OCI-LY7 (cell line): Measurements from ENCODE around the gene FGF16. TPM values are rescaled to one million over a fixed set of nuclear protein-coding genes. Genes with fewer than 3 reads are reported as not detected.

Source experiments
- Bru-seq: library from RNA; stranded (reverse); fragments of 400-500 nt; gene quantifications from one replicate; lab custom pipeline; 2021; lab: Mats Ljungman, UMichigan
- BruChase-seq, 2 experiments: library from RNA; stranded (reverse); fragments of 400-500 nt; gene quantifications; one replicate each; lab custom pipeline; 2021; lab: Mats Ljungman, UMichigan
- BruUV-seq: library from RNA; stranded (reverse); fragments of 400-500 nt; replicated peaks from 2 replicates; lab custom pipeline; 2021; lab: Mats Ljungman, UMichigan
- CTCF ChIA-PET: fragments of 300-600 bp; sonication (Branson Sonifier 250); formaldehyde crosslinking; loops from one replicate; lab custom pipeline; 2022; ENCODE audit warnings: antibody characterized with exemption; ENCODE audit not compliant: unreplicated experiment; lab: Charles Lee
- POLR2A ChIA-PET: fragments of 300-600 bp; sonication (Branson Sonifier 250); formaldehyde crosslinking; loops from one replicate; lab custom pipeline; 2022; ENCODE audit warnings: antibody characterized with exemption; lab: Charles Lee
- DNase-seq: peaks from one replicate; pipeline ENCODE4 v3.0.0-alpha.2; 2015; ENCODE audit warnings: low spot score
- H2AFZ ChIP-seq: fragments of 200-600 bp; sonication (generic), shearing (Covaris generic); 2 replicates; pipeline ENCODE4 v1.6.1; 2014; ENCODE audit warnings: mild to moderate bottlenecking, antibody characterized with exemption, low read length, moderate library complexity
- H3K27ac ChIP-seq: fragments of 200-600 bp; sonication (generic); 2 replicates; pipeline ENCODE4 v1.5.1; 2014; ENCODE audit warnings: mixed run types, low read depth, mild to moderate bottlenecking, moderate library complexity, low read length, inconsistent platforms; ENCODE audit not compliant: poor library complexity, severe bottlenecking
- H3K36me3 ChIP-seq: fragments of 200-600 bp; sonication (generic); 2 replicates; pipeline ENCODE4 v1.6.1; 2014; ENCODE audit warnings: mild to moderate bottlenecking, antibody characterized with exemption, low read length, moderate library complexity, mixed read lengths; ENCODE audit not compliant: insufficient read depth
- H3K4me1 ChIP-seq: fragments of 200-600 bp; sonication (generic); 2 replicates; pipeline ENCODE4 v1.5.1; 2014; ENCODE audit warnings: mild to moderate bottlenecking, low read length; ENCODE audit not compliant: insufficient read depth, poor library complexity, severe bottlenecking
- H3K4me2 ChIP-seq: fragments of 200-600 bp; sonication (generic); 2 replicates; pipeline ENCODE4 v1.6.1; 2014; ENCODE audit warnings: mild to moderate bottlenecking, low read length
- H3K4me3 ChIP-seq: fragments of 200-600 bp; sonication (generic); 2 replicates; pipeline ENCODE4 v1.5.1; 2014; ENCODE audit warnings: mild to moderate bottlenecking, low read depth, low read length; ENCODE audit not compliant: poor library complexity, severe bottlenecking
- H3K79me2 ChIP-seq: fragments of 200-600 bp; sonication (generic); 2 replicates; pipeline ENCODE4 v1.6.1; 2016; ENCODE audit warnings: low read depth, mild to moderate bottlenecking, low read length, moderate library complexity, mixed read lengths; ENCODE audit not compliant: insufficient read depth
- H3K9me2 ChIP-seq: fragments of 200-600 bp; sonication (generic); 2 replicates; pipeline ENCODE4 v1.6.1; 2016; ENCODE audit warnings: mild to moderate bottlenecking, low read length, mixed read lengths; ENCODE audit not compliant: insufficient read depth
- H3K9me3 ChIP-seq: fragments of 200-600 bp; sonication (generic); 2 replicates; pipeline ENCODE4 v1.6.1; 2014; ENCODE audit warnings: mild to moderate bottlenecking, mixed run types, low read length, mixed read lengths
- H4K20me1 ChIP-seq: fragments of 200-600 bp; sonication (generic); 2 replicates; pipeline ENCODE4 v1.6.1; 2014; ENCODE audit warnings: mild to moderate bottlenecking, antibody characterized with exemption, low read length, moderate library complexity, mixed read lengths; ENCODE audit not compliant: insufficient read depth
- CTCF ChIP-seq: fragments of 200-600 bp; sonication (generic); conservative IDR thresholded peaks from 2 replicates; pipeline ENCODE4 v1.5.1; 2014; ENCODE audit warnings: mild to moderate bottlenecking, antibody characterized with exemption, low read length, moderate library complexity, mixed read lengths
- EZH2phosphoT487 ChIP-seq: fragments of 200-600 bp; sonication (generic); IDR thresholded peaks from 2 replicates; pipeline ENCODE4 v1.6.1; 2018; ENCODE audit warnings: low read depth, borderline replicate concordance, mild to moderate bottlenecking, mixed run types, antibody characterized with exemption, low read length, moderate library complexity, mixed read lengths
- intact Hi-C: fragments of 100-400 bp; cut with micrococcal nuclease; formaldehyde crosslinking; loops from one replicate; pipeline ENCODE4 v1.10.0; 2022; ENCODE audit not compliant: unreplicated experiment
- long read RNA-seq: library from polyadenylated mRNA; stranded (forward); transcript quantifications from one replicate; pipeline ENCODE4 v2.0.0, GENCODE V29; 2022
- total RNA-seq, 2 experiments: library from RNA; depleted of rRNA in 1 of 2; stranded (reverse); fragments of >200 nt in 1 of 2; shearing (Covaris generic) in 1 of 2; gene quantifications; 2 replicates each; pipeline ENCODE4 v1.2.3, GENCODE V29; 2014 to 2022

The FGF16 gene
- total RNA-seq (2014; rRNA removed; shearing (Covaris generic)) (not detected in 2 replicates), total RNA-seq (2022) (not detected in 2 replicates), Bru-seq, nascent RNA (not detected), BruChase-seq, experiment 1, labeled RNA remaining after a 6-hour chase (not detected), BruChase-seq, experiment 2, labeled RNA remaining after a 2-hour chase (not detected)
- long read RNA-seq = 0 reads

- H3K9me3 ChIP-seq = no peaks in the 10 kb centered on the region
- ChIA-PET CTCF (no interaction called here), POLR2A (interaction anchor here (0.7 kb wide), 3 partner anchors 43 to 369 kb away, joined by 4 to 6 read pairs (median 5); no protein-coding TSS in a partner anchor)
- no TSS peak for BruUV-seq
- TF ChIP-seq EZH2phosphoT487 (no peak), CTCF (no peak)
- H3K36me3 ChIP-seq = no peaks in the 10 kb centered on the region
- H3K79me2 ChIP-seq = no peaks in the 10 kb centered on the region
- no peaks in the 10 kb centered on the region for H3K4me1 ChIP-seq
- DNase-seq = no peak
- H4K20me1 ChIP-seq = no peaks in the 10 kb centered on the region
- no peak within 1 kb of the TSS for H3K4me3 ChIP-seq
- intact Hi-C loops = no loop called here
- H3K4me2 ChIP-seq = no peak within 1 kb of the TSS
- no peak within 1 kb of the TSS for H3K27ac ChIP-seq
- H2AFZ ChIP-seq = no peak within 1 kb of the TSS
- H3K9me2 ChIP-seq = no peaks in the 10 kb centered on the region
Observed at GRCh38 chrX:77446908-77447652, at the start of gene FGF16. TSS of gene FGF16 (plus strand) at chrX:77447389. CDS start at chrX:77447675, 286 bp downstream.

GRCh38 chrX:77398330-77398954, 48.7 kb upstream of the FGF16 start:
- Histone ChIP-seq H2AFZ (no peak overlapping the region), H3K79me2 (no peaks in the 10 kb centered on the region), H3K36me3 (no peaks in the 10 kb centered on the region), H3K9me2 (no peaks in the 10 kb centered on the region), H3K4me1 (no peaks in the 10 kb centered on the region), H3K27ac (no peak overlapping the region), H3K9me3 (no peaks in the 10 kb centered on the region), H3K4me3 (no peak overlapping the region), H3K4me2 (no peak overlapping the region), H4K20me1 (no peaks in the 10 kb centered on the region)
- POLR2A ChIA-PET = no interaction called here
- CTCF ChIA-PET = no interaction called here
- intact Hi-C loops = no loop called here
- DNase-seq = no peak
- no TSS peak for BruUV-seq
- TF ChIP-seq CTCF (no peak), EZH2phosphoT487 (no peak)
